ENCODE measurements around the gene PTPN7. TPM values are rescaled to one million over a fixed set of nuclear protein-coding genes. Genes with fewer than 3 reads are reported as not detected.

PTPN7 gene
- total RNA-seq, 2 donors from 2014 or later: 1.2 to 2.2 TPM

Other genes starting within 250 kb of the PTPN7 start
- 100 to 1,000 TPM; 297 to 440 TPM for gene LMOD1, start 214.1 kb downstream of the PTPN7 start, total RNA-seq
- gene TIMM17A, start 205.1 kb downstream of the PTPN7 start, total RNA-seq: 10 to 100 TPM; 38.8 to 47.5 TPM
- gene RNPEP, start 178.0 kb downstream of the PTPN7 start, total RNA-seq: 10 to 100 TPM; 29.1 to 38.7 TPM
- gene ELF3, start 150.0 kb downstream of the PTPN7 start, total RNA-seq: under 1 TPM; 0.37 to 0.48 TPM
- under 1 TPM in 1 of 2 donors, not detected in 1; 0.09 TPM for gene GPR37L1, start 37.7 kb downstream of the PTPN7 start, total RNA-seq
- gene ARL8A, start 15.9 kb downstream of the PTPN7 start, total RNA-seq: 10 to 100 TPM; 85.6 to 94.1 TPM
- under 1 TPM; 0.28 to 0.43 TPM for gene LGR6, start 33.2 kb upstream of the PTPN7 start, total RNA-seq
- gene UBE2T, start 181.3 kb upstream of the PTPN7 start, total RNA-seq: 1 to 10 TPM; 1.5 to 1.9 TPM
- 100 to 1,000 TPM; 545 to 634 TPM for gene PPP1R12B, start 188.1 kb upstream of the PTPN7 start, total RNA-seq